ENCODE measurements around the gene HEG1.

The HEG1 gene

GRCh38 chr3:125045194-125045593 is 10.6 kb downstream of the HEG1 start:
- TF ChIP-seq CTCF (conservative IDR thresholded peaks at IDR 0.05; ENCODE audit: low read depth, low read length) = no peak
- no peaks in the 10 kb centered on the region for H3K4me1 ChIP-seq (ENCODE audit: low read depth, poor library complexity, severe bottlenecking)
- no peak overlapping the region for H3K4me2 ChIP-seq
- H3K79me2 ChIP-seq (ENCODE audit: insufficient read depth, low read depth) = no peaks in the 10 kb centered on the region
- H2AFZ ChIP-seq (ENCODE audit: low read depth) = no peak overlapping the region
- H3K27ac ChIP-seq = no peak overlapping the region
- H3K9ac ChIP-seq = no peak overlapping the region
- no peaks in the 10 kb centered on the region for H3K36me3 ChIP-seq (ENCODE audit: insufficient read depth)
- no peaks in the 10 kb centered on the region for H3K27me3 ChIP-seq (ENCODE audit: insufficient read depth, low read depth)
- no peaks in the 10 kb centered on the region for H4K20me1 ChIP-seq (ENCODE audit: insufficient read depth)
- H3K4me3 ChIP-seq (IDR thresholded peaks at IDR 0.05; ENCODE audit: insufficient read depth, low read depth, low read length) = no peak overlapping the region

GRCh38 chr3:125043599-125044151 is 12.1 kb downstream of the HEG1 start:
- no peak overlapping the region for H3K4me2 ChIP-seq
- no peak overlapping the region for H2AFZ ChIP-seq (ENCODE audit: low read depth)
- H3K79me2 ChIP-seq (ENCODE audit: insufficient read depth, low read depth) = no peaks in the 10 kb centered on the region
- no peak overlapping the region for H3K9ac ChIP-seq
- no peak for TF ChIP-seq CTCF (conservative IDR thresholded peaks at IDR 0.05; ENCODE audit: low read depth, low read length)
- H3K36me3 ChIP-seq (ENCODE audit: insufficient read depth) = no peaks in the 10 kb centered on the region
- no peaks in the 10 kb centered on the region for H3K4me1 ChIP-seq (ENCODE audit: low read depth, poor library complexity, severe bottlenecking)
- H3K27ac ChIP-seq = no peak overlapping the region
- no peak overlapping the region for H3K4me3 ChIP-seq (IDR thresholded peaks at IDR 0.05; ENCODE audit: insufficient read depth, low read depth, low read length)
- no peaks in the 10 kb centered on the region for H3K27me3 ChIP-seq (ENCODE audit: insufficient read depth, low read depth)
- H4K20me1 ChIP-seq (ENCODE audit: insufficient read depth) = no peaks in the 10 kb centered on the region

- Histone ChIP-seq H2AFZ (ENCODE audit: low read depth) (no peak overlapping the region), H3K27ac (no peak overlapping the region), H4K20me1 (ENCODE audit: insufficient read depth) (no peaks in the 10 kb centered on the region), H3K4me1 (ENCODE audit: low read depth, poor library complexity, severe bottlenecking) (no peaks in the 10 kb centered on the region), H3K27me3 (ENCODE audit: insufficient read depth, low read depth) (no peaks in the 10 kb centered on the region), H3K36me3 (ENCODE audit: insufficient read depth) (no peaks in the 10 kb centered on the region), H3K4me2 (no peak overlapping the region), H3K79me2 (ENCODE audit: insufficient read depth, low read depth) (no peaks in the 10 kb centered on the region), H3K4me3 (IDR thresholded peaks at IDR 0.05; ENCODE audit: insufficient read depth, low read depth, low read length) (no peak overlapping the region), H3K9ac (no peak overlapping the region)
- TF ChIP-seq CTCF (conservative IDR thresholded peaks at IDR 0.05; ENCODE audit: low read depth, low read length) = no peak
Measured at GRCh38 chr3:125042725-125043406, 12.9 kb downstream of the HEG1 start.

- H4K20me1 ChIP-seq (ENCODE audit: insufficient read depth) = no peaks in the 10 kb centered on the region
- no peak overlapping the region for H3K27ac ChIP-seq
- H3K27me3 ChIP-seq (ENCODE audit: insufficient read depth, low read depth) = no peaks in the 10 kb centered on the region
- no peaks in the 10 kb centered on the region for H3K79me2 ChIP-seq (ENCODE audit: insufficient read depth, low read depth)
- H3K9ac ChIP-seq = no peak overlapping the region
- TF ChIP-seq CTCF (conservative IDR thresholded peaks at IDR 0.05; ENCODE audit: low read depth, low read length) = no peak
- H3K4me1 ChIP-seq (ENCODE audit: low read depth, poor library complexity, severe bottlenecking) = peaks cover 7% of the 10 kb centered on the region
- H3K4me3 ChIP-seq (IDR thresholded peaks at IDR 0.05; ENCODE audit: insufficient read depth, low read depth, low read length) = no peak overlapping the region
- H3K4me2 ChIP-seq = no peak overlapping the region
- H2AFZ ChIP-seq (ENCODE audit: low read depth) = no peak overlapping the region
- no peaks in the 10 kb centered on the region for H3K36me3 ChIP-seq (ENCODE audit: insufficient read depth)
Measured at GRCh38 chr3:125039131-125040100, 16.4 kb downstream of the HEG1 start.

Data from KMS-11 (cell line).